Inferior parietal cortex (tissue), 1 donor: ENCODE measurements around the gene FETUB.
"Not testable (repeated sequence)": the region's sequence is repeated elsewhere in the genome, so short reads cannot be mapped to it uniquely, and the experiment has no call there.

Source experiments
- DNase-seq: peaks from one replicate; pipeline ENCODE4 v3.0.0-alpha.2; 2016; ENCODE audit errors: extremely low spot score

FETUB gene

DNA sequence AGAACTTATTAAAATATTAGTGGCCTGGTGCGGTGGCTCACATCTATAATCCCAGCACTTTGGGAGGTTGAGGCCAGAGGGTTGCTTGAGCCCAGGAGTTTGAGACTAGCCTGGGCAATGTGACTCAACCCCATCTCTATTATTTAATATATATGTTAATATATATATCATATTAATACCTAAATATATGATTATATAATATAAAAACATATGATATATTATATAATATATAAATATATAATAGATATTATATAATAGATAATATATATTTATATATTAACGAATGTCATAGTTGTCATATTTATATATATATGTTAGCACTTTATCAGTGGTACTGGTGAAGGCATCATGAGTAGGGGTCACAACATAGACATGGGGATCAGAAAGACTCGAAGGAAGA, 30.9 kb downstream of the FETUB start:
- DNase-seq = no peak

- no peak for DNase-seq
These were observed 38.4 kb downstream of the FETUB start for GRCh38 chr3:186678604-186679003.

- DNase-seq = no peak
These were observed 39.0 kb downstream of the FETUB start for GRCh38 chr3:186679151-186679550.

GRCh38 chr3:186680869-186681268, 40.7 kb downstream of the FETUB start:
- DNase-seq = no peak

DNA sequence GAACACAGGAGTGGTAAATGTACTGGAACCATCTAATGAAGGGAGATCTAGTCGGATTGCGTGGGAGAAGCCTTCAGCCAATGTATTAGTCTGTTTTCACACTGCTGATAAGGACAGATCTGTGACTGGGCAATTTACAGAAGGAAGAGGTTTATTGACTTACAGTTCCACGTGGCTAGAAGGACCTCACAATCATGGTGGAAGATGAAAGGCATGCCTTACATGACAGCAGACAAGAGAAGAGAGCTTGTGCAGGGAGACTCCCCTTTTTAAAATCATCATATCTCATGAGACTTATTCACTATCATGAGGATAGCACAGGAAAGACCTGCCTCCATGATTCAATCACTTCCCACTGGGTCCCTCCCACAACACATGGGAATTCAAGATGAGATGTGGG, 42.6 kb downstream of the FETUB start:
- no peak for DNase-seq

DNA sequence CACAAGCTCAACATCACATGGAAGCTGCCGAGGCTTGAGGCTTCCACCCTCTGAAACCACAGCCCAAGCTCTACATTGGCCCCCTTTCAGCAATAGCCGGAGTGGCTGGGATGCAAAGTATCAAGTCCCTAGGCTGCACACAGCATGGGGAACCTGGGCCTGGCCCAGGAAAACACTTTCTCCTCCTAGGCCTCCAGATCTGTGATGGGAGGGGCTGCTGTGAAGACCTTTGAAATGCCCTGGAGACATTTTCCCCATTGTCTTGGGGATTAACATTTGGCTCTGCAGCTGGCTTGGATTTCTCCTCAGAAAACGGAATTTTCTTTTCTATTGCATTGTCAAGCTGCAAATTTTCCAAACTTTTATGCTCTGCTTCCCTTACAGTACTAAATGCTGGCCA, 43.8 kb downstream of the FETUB start:
- no peak for DNase-seq

DNA sequence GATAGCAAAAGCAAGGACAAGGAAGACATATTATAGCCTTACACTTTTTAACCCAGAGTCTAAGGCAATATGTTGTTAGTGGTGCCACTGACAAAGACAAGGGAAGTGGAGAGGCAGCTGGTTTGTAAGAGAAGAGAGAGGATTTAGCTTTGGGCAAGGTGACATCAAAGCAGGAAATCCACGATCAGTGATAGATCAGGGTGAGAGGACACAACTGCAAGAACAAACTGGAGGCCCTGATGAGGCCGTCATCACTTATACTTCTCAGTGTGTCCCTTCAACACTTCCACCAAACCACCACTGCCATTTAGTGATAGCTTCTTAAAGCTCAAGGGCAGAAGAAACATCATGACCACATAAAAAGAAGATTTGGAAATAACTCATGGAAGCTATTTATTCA, 46.3 kb downstream of the FETUB start:
- DNase-seq = not testable (repeated sequence)

DNA sequence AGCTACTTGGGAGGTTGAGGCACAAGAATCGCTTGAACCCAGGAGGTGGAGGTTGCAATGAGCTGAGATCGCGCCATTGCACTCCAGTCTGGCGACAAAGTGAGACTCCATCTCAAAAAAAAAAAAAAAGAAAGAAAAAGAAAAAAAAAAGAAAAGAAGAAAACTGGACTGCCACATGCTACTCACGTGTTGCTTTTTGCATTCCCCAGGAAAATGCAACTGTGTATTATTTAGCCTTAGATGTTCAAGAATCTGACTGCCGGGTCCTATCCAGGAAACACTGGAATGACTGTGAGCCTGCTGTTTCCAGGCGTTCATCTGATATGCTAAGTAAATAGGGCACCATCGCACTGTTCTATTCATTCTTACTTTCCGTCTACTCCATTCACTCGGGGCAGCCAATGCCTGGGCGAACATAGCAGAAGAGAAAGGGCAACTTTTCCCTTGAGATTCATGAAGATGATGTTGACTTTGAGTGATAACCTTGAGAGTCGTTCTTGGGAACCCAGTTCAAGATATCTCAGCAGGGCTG, 47.0 kb downstream of the FETUB start:
- DNase-seq = no peak

DNA sequence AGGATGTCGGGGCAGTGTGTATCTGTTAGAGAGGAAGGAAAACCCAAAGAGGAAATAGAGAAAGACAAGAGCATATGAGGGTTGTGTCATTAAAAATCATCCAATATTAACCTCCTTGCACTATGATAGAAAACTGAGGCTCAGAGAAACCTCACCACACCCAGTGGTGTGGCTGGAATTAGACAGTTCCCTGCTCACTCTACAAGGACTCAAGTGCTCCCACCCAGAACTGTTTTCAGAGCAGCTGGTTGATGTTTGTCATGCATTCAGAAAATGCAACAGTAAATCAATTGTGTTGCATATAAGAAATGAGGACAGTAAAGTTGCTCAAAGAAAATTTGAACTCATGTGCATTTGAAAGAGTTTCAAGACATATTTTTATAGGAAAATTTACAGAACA, 50.1 kb downstream of the FETUB start:
- not testable (repeated sequence) for DNase-seq

DNA sequence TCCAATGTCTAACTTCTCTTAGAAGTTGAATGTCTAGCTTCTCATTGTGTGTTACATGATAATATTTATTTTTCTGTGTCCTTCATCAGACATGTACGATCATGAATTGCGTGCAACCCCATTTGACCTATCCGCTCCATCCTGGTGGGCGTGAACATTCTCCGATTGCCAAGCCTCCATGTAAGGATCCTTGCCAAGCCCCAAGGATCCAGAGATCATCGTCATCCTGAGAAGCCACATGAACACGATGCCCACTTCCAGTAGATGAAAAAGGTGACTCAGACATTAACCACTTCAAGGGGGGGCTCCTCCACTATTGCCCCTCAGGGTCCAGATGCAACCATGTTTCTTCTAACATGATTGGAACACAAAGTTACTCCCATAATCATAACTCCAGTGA, 51.5 kb downstream of the FETUB start:
- DNase-seq = no peak

DNA sequence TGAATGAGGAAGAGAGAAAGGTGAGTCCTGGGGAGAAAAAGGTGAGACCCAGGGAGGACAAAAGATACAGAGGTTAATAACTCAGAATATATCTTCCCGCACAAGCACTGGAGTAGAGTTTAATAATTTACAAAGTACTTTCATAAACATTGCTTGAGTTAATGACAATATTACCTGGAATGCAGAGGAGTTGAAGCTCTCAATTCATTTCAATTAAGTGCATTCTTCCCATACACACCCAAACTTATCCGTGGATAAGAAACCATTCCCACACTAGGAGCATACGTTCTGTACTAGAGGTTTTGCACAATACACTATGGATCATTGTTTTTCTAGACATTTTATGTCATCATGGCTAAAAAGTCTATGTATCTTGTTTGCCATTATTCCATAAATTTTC, 53.6 kb downstream of the FETUB start:
- DNase-seq = no peak

DNA sequence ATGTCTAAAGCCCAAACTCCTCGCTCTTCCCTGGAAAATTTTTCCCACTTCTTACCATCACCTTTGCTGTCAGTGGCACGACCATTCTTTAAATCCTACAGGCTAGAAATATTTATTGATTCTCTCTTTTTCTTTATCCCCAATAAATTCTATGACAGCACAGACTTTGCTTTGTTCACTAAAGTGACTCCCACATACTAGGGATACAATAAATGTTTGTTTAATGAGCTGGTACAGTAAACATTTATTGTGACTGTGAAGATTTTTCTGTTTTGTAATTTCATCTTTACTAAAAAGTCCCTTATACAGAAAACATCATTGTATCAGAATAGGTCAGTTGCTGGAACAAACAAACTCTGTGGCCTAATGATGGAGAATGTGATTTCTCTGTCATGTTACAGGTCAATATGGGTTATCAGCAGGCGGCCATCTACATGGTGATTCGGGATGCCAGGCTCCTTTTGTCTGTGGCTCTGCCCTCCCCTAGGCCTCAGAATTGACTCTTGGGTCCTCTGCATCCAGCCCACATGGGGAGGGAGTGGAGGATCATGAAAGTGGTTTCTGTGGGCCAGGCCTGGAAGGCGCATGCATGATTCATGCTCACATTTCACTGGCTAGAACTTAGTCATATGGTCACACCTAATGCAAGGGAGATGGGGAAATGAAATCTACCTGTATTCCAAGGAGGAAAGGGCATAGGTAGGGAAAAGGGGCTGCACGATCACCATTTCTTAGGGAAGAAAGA, 54.3 kb downstream of the FETUB start:
- DNase-seq = no peak

GRCh38 chr3:186696522-186696921, 56.3 kb downstream of the FETUB start:
- no peak for DNase-seq

GRCh38 chr3:186697510-186697909, 57.3 kb downstream of the FETUB start:
- no peak for DNase-seq

- no peak for DNase-seq
These were observed 60.1 kb downstream of the FETUB start for GRCh38 chr3:186700267-186700666.

DNA sequence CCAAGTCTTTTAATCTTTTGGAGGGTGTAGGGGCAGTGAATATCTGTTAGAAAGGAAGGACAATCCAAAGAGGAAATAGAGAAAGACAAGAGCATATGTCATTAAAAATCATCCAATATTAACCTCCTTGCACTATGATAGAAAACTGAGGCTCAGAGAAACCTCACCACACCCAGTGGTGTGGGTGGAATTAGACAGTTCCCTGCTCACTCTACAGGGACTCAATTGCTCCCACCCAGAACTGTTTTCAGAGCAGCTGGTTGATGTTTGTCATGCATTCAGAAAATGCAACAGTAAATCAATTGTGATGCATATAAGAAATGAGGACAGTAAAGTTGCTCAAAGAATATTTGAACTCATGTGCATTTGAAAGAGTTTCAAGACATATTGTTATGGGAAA, 62.3 kb downstream of the FETUB start:
- DNase-seq = not testable (repeated sequence)
